GM19035 (cell line): Measurements from ENCODE around the gene C6orf15.

Source experiments
- ATAC-seq: cut with Tn5 transposase; IDR thresholded peaks from one replicate; pipeline ENCODE4 v1.9.1; 2021; ENCODE audit not compliant: unreplicated experiment

C6orf15 gene

GRCh38 chr6:31131595-31131994 lies 19.2 kb upstream of the C6orf15 start:
- ATAC-seq: no peak

DNA sequence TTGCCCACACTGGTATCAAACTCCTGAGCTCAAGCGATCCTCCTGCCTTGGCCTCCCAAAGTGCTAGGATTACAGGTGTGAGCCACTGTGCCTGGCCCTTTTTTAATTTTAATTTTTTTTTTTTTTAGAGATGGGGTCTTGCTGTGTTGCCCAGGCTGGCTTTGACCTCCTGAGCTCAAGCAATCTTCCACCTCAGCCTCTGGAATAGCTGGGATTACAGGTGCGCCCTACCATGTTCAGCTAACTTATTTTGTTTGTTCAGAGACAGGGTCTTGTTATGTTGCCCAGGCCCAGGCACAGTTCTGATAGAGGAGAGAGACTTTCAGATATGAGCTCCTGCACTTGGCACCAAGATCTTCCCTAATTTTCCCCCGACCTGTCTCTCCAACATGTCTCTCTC lies 18.4 kb upstream of the C6orf15 start:
- ATAC-seq: no peak

- ATAC-seq: no peak
Observed at GRCh38 chr6:31129130-31129529, 16.8 kb upstream of the C6orf15 start.

- ATAC-seq: no peak
Observed at GRCh38 chr6:31128093-31128676, 15.8 kb upstream of the C6orf15 start.

- no peak for ATAC-seq
Observed at GRCh38 chr6:31126396-31127175, 14.2 kb upstream of the C6orf15 start.

GRCh38 chr6:31125586-31126363 lies 13.4 kb upstream of the C6orf15 start:
- no peak for ATAC-seq

- ATAC-seq: no peak
Observed at GRCh38 chr6:31125162-31125561, 12.8 kb upstream of the C6orf15 start.

DNA sequence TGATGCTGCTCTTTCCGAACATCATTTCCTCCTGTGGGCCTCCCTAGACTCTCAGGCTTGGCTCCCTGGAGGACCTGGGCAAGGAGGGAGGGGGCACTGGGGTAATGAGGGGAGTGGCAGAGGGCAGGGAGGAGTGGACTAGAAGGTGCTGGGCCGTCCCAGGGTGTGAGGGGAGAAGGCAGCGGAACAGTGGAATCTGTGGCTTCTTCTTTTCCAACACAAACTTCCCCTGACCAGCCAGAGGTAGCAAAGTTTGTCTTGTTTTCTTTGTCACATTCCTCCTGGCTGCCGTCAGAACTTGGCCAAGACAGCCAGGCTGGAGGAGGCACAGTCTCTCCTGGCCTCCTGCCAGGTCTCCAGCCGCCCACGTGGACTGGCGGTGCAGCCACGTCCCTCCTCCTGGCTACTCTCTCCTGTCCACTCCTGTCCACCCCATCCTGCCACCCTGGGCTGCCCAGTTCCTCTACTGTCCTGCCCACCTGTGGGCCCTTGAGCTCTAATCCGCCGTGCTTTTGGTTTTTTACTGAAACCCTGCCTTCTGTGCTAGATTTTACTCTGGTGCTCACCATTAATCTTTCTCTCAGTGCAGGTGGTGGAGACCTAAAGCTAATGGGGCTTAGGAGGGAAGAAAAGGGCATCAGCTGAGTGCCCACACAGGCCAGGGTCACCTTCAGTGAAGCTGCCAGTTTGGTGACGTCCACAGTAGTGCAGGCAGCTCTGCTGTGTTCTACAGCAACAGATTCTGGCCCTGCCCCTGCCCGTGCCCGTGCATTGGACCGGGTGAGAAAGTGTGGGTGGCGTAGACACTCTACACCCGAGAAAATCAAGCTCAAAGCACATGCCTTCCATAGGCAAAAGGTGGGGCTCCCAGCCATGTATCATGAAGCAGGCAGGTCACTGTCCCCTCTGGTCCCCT lies 10.7 kb upstream of the C6orf15 start:
- ATAC-seq: no peak

DNA sequence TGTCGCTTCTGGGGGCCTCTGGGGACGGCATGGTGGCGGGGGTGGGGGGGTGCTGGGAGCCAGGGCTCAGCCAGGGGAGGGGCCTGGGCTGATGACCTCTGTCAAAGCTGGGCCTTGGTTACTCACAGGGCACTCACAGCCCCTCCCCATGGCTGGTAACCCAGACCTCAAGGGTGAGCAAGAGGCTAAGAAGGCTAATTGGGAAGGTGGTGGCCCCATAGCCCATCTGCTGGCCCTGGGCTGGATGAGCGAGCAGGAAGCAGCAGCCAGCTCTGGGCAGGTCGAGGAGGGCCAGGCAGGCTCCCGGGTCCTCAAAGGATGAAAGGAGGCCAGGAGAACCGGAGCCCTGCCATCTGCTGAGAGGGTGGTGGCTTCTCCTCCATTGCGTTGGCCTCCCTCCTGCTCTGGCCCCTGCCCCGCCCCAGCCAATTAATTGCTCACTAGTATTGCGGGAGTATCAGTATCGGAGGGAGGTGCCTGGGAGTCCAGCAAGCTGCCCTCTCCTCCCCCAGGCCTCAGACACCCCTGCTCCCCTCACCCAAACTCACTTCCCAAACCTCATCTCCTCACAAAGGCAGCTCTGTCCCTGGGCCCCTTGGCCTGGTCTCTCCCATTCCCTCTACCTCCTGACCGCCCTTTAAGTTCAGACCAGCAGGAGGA lies 8.9 kb upstream of the C6orf15 start:
- ATAC-seq: no peak

DNA sequence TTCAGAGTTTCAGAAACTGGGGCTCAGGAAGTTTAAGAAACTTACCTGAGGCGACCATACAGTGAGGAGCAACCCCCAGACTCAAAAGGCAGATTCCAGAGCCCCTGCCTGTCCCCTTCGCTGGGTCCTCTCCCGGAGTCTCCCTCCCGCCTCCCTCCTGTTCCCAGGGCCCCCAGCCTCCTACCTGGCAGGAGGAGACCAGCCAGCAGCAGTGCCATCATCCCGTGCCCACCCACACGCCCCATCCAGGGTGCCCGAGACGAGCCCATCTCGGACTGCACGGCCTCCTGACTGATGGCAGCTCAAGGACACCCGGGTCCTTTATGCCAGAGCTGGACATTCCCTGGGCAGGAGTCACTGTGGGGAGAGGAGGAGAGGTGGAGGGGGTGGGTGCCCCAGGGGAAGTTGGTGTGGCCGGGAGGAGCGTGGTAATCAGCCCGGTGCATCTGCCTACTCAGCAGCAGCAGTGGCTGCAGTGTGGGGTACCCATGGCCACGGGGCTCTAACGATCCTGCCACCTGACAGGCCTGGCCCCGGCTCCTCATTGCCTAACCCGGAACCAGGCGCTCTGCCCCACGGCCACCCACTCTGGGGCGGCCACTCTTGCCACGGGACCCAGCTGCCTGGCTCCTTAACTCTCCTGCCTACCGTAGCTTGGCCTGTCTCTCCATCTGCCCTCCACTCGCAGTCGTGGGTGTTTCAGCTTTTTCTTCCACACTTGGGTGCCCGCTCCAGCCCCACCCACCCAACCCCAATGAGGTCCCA lies 8.0 kb upstream of the C6orf15 start, which contains the start of gene CDSN:
TSS of gene CDSN (minus strand) at position 296 of the 765 bp plus-strand sequence. CDS start at position 269, 27 bp downstream.
- ATAC-seq: no peak

DNA sequence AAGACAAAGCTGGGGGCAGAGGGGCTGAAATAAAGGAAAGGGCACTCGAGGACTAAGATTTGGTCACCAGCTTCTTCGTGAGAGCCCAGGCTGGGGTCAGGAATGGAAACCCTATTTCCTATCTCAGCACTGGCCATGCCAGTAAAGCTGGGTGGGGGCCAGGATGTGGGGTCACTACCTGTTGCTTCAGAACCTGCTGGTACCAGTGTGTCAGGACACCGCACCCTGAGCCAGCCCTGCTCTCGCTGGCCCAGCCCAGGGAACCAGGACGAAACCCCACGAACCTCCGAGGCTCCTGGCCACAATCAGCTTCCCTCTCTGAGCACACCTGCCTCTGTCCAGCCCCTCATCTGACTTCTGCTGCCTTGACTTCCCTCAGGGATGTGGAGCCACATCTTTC lies 5.8 kb upstream of the C6orf15 start:
- no peak for ATAC-seq

DNA sequence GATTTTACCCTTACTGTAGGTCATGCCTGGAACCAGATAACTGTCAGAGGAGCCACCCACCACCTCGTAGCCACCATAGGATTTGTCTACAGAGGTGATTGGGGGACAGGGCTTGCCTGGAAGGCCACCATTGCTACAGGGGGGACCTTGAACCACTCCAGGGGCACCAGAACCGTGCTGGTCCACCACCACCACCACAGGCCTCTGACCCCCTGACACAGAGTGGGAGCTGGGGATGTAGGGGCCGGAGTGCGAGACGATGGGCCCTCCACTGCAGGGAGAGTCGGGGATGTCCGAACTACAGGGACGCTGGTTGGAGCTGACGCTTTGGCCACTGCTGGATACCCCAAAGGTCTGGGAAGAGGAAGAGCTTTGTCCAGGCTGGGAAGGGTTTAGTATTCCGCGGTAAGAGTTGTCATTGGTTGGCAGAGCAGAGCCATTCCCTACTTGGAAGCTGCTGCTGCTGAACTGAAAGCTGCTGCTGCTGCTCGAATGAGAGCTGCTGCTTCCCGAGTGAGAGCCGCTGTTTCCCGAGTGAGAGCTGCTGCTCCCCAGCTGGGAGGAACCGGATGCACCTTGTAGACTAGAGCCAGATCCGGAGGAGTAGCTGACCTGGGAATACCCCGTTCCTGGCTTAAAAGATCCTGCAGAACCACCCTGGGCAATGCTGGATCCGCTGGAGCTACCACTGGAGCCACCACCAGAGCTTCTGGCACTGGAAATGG lies 4.4 kb upstream of the C6orf15 start:
- ATAC-seq: no peak

DNA sequence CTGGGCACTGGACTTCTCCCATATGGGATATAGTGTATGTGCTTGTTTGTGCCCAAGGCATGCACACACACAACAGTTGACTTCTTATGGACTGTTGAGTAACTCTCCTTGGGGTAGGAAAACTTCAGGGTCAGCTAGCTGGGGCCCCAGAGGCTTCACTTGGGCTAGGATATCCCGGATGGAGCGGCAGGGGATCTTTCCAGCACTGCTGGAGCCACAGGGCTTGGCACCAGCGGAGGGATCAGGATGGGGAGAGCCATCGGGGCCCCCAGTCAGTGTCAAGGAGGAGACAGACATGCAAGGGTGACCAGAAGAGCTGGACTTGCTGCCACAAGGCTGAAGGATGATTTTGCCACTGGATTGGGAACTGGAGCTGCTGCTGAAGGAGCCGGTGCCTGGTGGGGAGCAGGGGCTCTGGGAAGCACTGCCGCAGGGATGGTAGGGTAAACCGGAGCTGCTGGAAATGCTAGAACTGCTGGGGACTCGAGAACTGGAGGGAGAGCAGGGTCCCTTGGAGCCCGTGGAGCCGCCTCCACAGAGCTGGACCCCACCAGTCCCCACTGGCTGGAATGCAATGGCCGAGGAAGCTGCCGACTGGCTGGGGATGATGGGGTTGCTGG lies 3.7 kb upstream of the C6orf15 start:
- no peak for ATAC-seq

DNA sequence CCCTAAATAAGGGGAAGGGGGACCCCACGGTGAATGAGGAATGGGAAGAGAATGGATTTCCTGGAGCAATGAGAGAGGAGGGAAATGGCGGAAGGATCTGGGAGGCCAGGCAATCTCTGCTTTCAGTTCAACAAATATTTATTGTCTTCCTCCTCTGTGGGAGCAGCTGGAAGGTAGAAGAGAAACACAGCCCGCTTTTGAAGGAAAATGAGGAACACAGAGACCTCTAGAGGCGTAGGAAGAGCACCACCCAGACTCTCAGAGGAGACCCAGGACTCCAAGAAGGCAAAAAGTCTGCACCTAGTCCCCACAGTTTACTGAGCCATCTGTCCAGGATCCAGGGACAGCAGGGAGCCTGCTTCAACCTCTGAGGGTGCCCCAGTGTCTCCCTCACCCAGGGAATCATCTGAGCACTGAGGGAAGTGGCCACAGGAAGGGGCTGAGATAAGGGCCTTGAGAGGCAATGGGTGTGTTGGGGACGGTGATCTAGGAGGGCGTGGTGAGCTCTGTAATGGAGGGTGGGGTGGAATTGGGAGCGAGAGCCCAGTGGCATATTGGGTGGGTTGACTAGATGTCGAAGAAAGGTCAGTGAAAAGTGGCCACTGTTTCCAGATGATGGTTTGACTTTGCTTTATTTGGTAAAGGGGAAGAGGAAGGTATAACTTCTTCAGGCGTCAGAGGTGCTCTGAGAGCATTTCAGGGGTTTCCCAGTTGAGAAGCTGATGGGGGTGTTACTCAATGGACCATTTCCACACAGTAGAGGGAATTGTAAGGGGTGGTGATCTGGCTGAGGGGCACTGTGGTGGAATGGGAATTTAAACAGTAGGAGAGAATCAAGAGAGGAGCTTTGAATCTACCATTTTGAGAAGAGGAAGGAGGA lies 2.8 kb upstream of the C6orf15 start:
- ATAC-seq: no peak

DNA sequence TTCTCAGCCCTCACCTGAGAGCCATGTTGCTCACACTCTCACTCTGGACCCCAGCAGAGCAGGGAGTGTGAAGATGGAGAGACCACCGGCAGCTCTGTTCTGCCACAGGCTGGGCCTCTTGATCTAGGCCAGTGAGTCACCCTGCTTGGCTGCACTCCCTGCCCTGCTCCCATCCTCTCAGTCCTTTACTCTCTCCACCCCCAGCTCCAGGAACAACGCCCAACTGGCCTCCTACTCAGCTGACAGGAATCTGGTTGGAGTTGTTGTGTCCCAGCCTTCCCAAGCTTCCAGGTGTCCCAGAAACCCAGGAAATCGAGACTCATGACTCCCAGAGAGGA lies 2.1 kb upstream of the C6orf15 start, which contains the start of gene PSORS1C1:
TSS of gene PSORS1C1 (plus strand) at position 260 of the 338 bp plus-strand sequence. CDS start 14,833 bp downstream, outside the sequence.
- no peak for ATAC-seq

DNA sequence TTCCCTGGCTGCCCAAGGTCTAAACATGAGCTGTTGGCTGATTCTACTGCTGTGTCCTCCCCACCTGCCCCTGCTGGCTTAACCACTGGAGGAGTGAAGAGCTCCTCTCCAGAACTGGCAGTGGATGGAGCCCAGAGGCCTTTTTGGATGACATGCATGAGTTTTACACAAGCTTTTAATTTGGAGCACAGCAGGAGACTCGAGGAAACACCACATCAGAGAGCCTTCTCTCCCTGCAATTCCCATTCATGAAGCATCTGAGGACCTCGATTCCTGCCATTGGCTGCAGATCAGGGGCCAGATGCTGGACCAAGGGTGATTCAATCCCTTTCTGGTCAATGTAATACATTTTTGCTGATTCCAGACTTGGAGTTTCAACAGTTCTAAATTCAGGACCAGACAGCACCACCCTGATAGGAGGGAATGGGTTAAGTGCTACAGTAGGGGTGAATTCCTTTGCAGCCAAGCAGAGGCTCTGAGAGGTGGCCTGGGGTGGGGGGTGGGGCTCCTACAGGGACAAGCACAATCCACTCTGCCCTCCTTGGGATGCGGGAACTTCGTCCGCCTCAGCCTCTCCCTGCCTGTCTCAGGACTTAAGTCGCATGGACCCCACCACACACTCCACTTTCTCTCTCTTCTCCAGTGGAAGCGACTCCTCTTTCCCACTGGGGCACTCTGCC lies 1.6 kb upstream of the C6orf15 start:
- no peak for ATAC-seq

DNA sequence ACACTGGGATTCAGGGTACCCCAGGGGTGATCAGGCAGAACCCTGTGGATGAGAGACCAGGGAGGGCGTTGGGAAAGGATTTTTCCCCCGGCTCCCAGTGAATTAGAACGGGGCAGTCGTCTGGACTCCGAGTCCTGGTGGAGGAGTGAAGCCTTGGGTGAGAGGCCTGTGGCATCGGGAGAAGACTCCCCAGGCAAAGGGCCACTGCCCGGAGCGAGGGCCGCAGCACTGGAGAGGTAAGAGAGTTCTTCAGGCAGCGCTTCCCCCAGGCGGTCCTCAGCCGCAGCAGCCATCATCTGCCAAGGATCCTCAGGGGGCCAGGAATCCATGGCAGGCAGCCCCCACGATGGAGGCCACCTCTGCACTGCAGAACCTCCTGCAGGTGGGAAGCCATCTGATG lies 663 bp downstream of the C6orf15 start:
- no peak for ATAC-seq
